HG03095 (cell line): ENCODE data around the gene METAP2.
"Not testable (repeated sequence)": the region's sequence is repeated elsewhere in the genome, so short reads cannot be mapped to it uniquely, and the experiment has no call there.

Experiments used
- ATAC-seq: cut with Tn5 transposase; IDR thresholded peaks from one replicate; pipeline ENCODE4 v1.9.1; 2021; ENCODE audit warnings: moderate library complexity; ENCODE audit not compliant: unreplicated experiment

METAP2 gene

DNA sequence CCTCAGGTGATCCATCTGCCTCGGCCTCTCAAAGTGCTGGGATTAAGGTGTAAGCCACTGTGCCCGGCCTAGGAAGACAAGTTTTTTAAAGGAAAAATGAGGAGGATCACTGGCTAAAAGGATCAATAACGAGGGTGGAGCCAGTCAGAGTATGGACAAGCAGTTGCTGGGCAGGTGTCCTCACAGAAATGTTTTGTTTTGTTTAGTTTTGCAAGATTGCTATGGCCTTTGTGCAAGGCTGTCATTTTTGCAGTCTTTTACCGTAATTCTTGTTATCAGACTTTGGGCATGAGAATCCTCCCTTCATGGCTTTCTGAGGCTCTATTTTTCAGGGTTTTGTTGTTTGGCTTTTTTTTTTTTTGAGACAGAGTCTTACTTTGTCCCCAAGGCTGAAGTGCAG is 11.9 kb upstream of the METAP2 start:
- ATAC-seq: no peak

- ATAC-seq: no peak
Observed at GRCh38 chr12:95462551-95462950, 11.4 kb upstream of the METAP2 start.

- ATAC-seq: no peak
Observed at GRCh38 chr12:95463050-95463449, 10.9 kb upstream of the METAP2 start.

- not testable (repeated sequence) for ATAC-seq
Observed at GRCh38 chr12:95463776-95464175, 10.2 kb upstream of the METAP2 start.

DNA sequence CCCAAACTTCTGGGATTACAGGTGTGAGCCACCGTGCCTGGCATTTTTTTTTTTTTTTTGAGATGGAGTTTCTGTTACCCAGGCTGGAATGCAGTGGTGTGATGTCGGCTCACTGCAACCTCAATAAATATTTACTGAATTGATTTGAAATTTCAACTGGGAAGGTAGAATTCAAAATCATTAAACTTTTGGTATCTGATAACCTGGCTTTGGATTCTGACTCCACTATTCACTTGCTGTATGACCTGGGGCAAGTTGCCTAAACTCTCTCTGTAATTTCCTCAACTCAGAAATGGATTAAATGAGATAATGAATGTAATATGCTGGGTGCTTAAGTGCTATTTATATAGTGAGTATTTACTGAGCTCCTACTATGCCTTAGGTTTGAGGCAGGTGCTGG is 8.7 kb upstream of the METAP2 start:
- no peak for ATAC-seq

DNA sequence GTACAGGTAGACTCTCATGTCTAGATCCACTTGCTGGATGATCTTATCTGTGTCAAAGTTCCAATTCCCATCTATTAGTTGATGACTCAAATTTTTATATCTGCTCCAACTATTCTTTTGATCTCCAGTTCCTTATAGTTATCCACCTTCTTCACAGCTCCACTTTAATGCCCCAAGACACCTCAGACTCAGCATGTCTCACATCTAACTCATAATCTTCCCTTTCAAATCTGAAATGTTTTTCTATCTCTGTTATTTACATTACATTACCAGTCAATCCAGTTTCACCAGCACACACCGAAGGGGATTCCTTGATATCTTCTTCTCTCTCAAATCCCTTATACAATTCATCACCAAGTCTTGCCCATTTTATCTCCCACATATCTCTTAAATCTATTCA is 3.7 kb upstream of the METAP2 start:
- no peak for ATAC-seq

DNA sequence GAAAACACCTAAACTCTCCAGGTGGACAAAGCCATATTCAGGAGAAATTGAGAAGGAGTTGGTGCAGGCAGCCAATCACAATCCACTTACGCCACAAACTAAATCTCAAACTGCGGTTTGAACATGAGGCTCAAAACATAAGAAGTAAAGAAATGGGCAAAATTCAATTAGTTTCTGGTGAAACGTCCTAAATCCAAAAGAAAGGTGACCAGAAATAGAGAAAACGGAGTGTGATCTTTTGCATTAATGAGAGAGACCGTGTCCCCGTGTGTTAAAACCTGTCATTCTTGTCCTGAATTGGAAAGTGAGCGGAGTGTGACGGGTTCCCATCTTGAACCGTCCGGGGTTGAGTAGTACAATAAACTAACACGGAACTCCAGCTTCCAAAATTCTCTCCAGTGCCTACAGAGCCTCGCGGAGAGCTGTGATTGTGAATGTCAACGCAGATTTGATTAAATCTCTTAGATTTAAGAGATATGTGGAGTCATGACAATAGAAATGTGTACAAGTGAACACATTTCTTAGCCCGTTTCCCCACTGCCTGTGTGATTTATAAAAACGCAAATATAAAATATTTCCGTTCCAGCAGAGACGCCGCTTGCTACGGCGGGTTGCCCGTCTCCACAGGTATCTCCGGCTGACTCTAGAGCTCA is 595 bp upstream of the METAP2 start:
- peak; percentile 34 for ATAC-seq

DNA sequence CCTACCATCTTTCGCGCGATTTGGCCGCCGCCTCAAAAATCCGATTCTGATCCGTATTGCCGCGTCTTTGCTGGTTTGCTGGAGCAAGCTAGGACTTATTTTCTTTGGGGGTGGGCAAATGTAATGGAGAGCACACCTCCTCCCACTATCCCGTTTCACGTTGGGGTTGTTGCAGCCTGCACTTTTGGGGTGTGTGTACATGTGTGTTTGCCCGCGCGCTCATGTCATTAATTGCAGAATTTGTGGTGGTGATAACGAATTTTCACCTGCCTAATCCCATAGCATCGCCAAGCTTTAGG is 657 bp downstream of the METAP2 start:
- ATAC-seq: peak; percentile 1

DNA sequence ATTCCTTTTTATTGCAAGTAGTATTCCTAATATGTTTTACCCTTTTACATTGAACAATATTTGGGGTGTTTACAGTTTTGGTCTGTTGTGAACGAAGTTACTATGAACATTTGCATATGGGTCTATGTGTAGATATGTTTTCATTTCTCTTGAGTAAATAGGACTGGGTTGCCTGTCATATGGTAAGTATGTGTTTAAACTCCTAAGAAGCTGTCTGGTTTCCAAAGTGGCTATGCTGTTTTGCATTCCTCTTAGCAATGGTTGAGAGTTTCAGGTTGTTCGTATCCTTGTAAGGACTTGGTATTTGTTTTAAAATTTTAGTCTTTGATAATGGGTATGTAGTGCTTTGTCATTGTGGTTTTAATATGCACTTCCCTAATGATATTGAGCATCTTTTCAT is 6.3 kb downstream of the METAP2 start:
- ATAC-seq: no peak

GRCh38 chr12:95481072-95481471 is 7.1 kb downstream of the METAP2 start:
- ATAC-seq: no peak

GRCh38 chr12:95481888-95482287 is 7.9 kb downstream of the METAP2 start:
- ATAC-seq: no peak

DNA sequence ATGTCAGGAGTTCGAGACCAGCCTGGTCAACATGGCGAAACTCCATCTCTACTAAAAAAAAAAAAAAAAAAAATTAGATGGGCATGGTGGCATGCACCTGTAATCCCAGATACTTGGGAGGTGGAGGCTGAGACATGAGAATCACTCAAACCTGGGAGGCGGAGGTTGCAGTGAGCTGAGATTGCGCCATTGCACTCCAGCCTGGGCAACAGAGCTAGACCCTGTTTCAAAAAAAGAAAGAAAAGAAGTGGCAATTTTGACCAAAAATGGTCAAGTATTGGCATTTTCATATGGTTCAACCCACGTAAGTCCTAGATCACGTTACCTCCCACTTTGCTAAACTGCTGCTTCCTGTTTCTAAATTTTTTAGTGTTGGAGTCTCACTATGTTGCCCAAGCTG is 8.6 kb downstream of the METAP2 start:
- not testable (repeated sequence) for ATAC-seq

- ATAC-seq: no peak
Observed at GRCh38 chr12:95484524-95484923, 10.6 kb downstream of the METAP2 start.

DNA sequence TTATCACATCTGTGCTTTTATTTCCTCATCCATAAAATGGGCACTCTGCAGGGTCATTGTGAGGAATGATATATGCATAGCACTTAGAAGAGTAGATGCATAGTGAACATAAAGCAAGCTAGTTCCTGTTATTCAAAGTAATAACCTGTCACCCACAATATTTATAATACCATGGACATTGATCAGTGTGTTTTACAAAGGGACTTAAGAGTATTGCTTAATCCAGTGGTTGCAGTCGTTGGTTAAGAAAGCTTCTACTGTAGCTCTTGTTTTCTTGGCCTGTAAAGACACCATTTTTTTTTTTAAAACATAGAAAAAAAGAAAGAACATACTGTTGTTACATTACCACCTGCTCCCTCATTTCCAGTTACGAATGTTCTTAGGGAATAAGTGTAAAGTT is 13.1 kb downstream of the METAP2 start:
- no peak for ATAC-seq

GRCh38 chr12:95492462-95492861 is 18.5 kb downstream of the METAP2 start:
- ATAC-seq: no peak

DNA sequence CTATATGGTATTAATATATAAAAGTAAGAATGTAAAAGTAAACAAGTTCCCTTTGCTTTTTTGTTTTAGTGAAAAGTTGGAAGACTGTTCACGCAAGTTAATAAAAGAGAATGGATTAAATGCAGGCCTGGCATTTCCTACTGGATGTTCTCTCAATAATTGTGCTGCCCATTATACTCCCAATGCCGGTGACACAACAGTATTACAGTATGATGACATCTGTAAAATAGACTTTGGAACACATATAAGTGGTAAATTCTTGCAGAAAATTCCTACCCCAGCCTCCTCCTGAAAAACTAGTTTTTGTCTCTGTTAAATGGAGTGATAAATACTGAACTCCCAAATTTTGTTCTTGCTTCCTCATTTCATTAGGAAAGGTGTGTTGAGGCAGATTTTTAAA is 20.9 kb downstream of the METAP2 start:
- ATAC-seq: no peak

GRCh38 chr12:95495433-95495832 is 21.5 kb downstream of the METAP2 start:
- ATAC-seq: no peak

DNA sequence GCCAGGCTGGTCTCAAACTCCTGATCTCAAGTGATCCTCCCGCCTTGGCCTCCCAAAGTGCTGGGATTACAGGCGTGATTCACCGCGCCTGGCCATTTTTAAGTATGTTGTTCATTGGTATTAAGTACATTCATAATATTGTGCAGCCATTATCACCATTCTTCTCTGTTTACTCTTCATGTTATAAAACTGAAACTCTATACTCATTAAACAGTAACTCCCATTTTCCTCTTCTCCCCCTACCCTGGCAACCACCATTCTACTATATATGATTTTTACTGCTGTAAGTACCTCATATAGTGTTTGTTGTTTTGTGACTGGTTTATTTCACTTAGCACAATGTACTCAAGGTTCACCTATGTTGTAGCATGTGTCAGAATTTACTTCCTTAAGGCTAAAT is 23.1 kb downstream of the METAP2 start:
- no peak for ATAC-seq

DNA sequence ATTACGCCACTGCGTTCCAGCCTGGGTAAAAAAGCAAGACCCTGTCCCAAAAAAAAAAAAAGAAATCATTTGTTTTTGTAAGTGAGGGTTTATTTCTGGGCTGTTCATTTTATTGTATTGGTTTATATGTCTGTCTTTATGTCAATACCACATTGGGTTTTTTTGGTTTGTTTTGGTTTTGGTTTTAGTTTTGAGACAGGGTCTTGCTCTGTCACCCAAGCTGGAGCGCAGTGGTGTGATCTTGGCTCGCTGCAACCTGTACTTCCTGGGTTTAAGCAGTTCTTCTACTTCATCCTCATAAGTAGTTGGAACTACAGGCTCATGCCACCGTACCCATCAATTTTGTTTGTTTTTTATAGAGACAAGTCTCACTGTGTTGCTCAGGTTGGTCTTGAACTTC is 25.0 kb downstream of the METAP2 start:
- no peak for ATAC-seq

GRCh38 chr12:95499772-95500171 is 25.8 kb downstream of the METAP2 start:
- ATAC-seq: no peak

- ATAC-seq: no peak
Observed at GRCh38 chr12:95504140-95504539, 30.2 kb downstream of the METAP2 start.

- ATAC-seq: no peak
Observed at GRCh38 chr12:95505039-95505438, 31.1 kb downstream of the METAP2 start.

GRCh38 chr12:95506707-95507523 is 33.0 kb downstream of the METAP2 start:
- no peak for ATAC-seq
